CD4-positive, alpha-beta memory T cell (primary cell): ENCODE results near the gene GPLD1. TPM values are rescaled to one million over a fixed set of nuclear protein-coding genes. Genes with fewer than 3 reads are reported as not detected.

Source experiments
- CTCF ChIA-PET: fragments of 350-600 bp; sonication (Branson Sonifier 250); formaldehyde crosslinking; loops from one replicate; lab custom pipeline; 2021; ENCODE audit warnings: inconsistent platforms; ENCODE audit not compliant: partially characterized antibody; lab: Charles Lee
- POLR2A ChIA-PET: fragments of 350-600 bp; sonication (Branson Sonifier 250); formaldehyde crosslinking; loops from one replicate; lab custom pipeline; 2021; ENCODE audit not compliant: partially characterized antibody; lab: Charles Lee
- DNase-seq, 5 donors: peaks; one replicate each; pipeline versions ENCODE4 v3.0.0 to v3.0.0-alpha.2; 2020 to 2022; ENCODE audit warnings: mixed read lengths in 1 of 5
- H3K27ac ChIP-seq: one replicate; pipeline ENCODE4 v1.7.0; 2013; ENCODE audit warnings: low read depth, low read length
- H3K27me3 ChIP-seq: 2 replicates; pipeline ENCODE4 v1.7.0; 2013; ENCODE audit warnings: mild to moderate bottlenecking, low read length, moderate library complexity; ENCODE audit not compliant: insufficient read depth
- H3K36me3 ChIP-seq: 2 replicates; pipeline ENCODE4 v1.7.0; 2013; ENCODE audit warnings: mild to moderate bottlenecking, low read length, moderate library complexity; ENCODE audit not compliant: insufficient read depth
- H3K4me1 ChIP-seq: 2 replicates; pipeline ENCODE4 v1.7.0; 2013; ENCODE audit warnings: mild to moderate bottlenecking, low read length, moderate library complexity; ENCODE audit not compliant: insufficient read depth
- H3K4me3 ChIP-seq, 2 donors: one replicate each; pipeline ENCODE4 v1.7.0; 2013; ENCODE audit warnings: low read length in 2 of 2, mild to moderate bottlenecking in 1 of 2
- H3K9me3 ChIP-seq, 2 donors: one replicate each; pipeline ENCODE4 v1.7.0; 2013; ENCODE audit warnings: low read length in 2 of 2, control low read depth in 1 of 2; ENCODE audit not compliant: control insufficient read depth in 1 of 2
- H3K27ac Mint-ChIP-seq, 7 donors: one replicate each; pipeline ENCODE4 v1.8.0; 2020 to 2021; ENCODE audit warnings: mixed read lengths in 7 of 7, mild to moderate bottlenecking in 6 of 7, inconsistent platforms in 3 of 7, moderate library complexity in 3 of 7
- H3K27me3 Mint-ChIP-seq, 2 donors: one replicate each; pipeline ENCODE4 v1.8.0; 2020 to 2021; ENCODE audit warnings: mixed read lengths in 2 of 2
- H3K36me3 Mint-ChIP-seq, 2 donors: one replicate each; pipeline ENCODE4 v1.8.0; 2020 to 2021; ENCODE audit warnings: mixed read lengths in 2 of 2, inconsistent platforms in 1 of 2, mild to moderate bottlenecking in 1 of 2
- H3K4me1 Mint-ChIP-seq, 4 donors: one replicate each; pipeline ENCODE4 v1.8.0; 2020 to 2021; ENCODE audit warnings: mixed read lengths in 4 of 4, mild to moderate bottlenecking in 1 of 4
- H3K4me3 Mint-ChIP-seq, 8 donors: one replicate each; pipeline ENCODE4 v1.8.0; 2020 to 2021; ENCODE audit warnings: mixed read lengths in 8 of 8, mild to moderate bottlenecking in 7 of 8, moderate library complexity in 6 of 8, inconsistent platforms in 3 of 8
- H3K9me3 Mint-ChIP-seq, 8 donors: one replicate each; pipeline ENCODE4 v1.8.0; 2020 to 2021; ENCODE audit warnings: mixed read lengths in 8 of 8, mild to moderate bottlenecking in 5 of 8, inconsistent platforms in 3 of 8, moderate library complexity in 1 of 8
- intact Hi-C: fragments of 100-400 bp; cut with micrococcal nuclease; formaldehyde crosslinking; loops from one replicate; pipeline ENCODE4 v1.15.1; 2023
- polyA plus RNA-seq, 2 donors: library from polyadenylated mRNA; unstranded; fragments of 300-500 nt; fragmentation: Illumina TruSeq; gene quantifications; one replicate each; pipeline ENCODE4 v1.2.3, GENCODE V29; 2021
- total RNA-seq, 2 experiments: library from RNA; stranded (reverse); gene quantifications; one replicate each; pipeline ENCODE4 v1.2.3, GENCODE V29; 2021

GPLD1 gene
- total and polyA plus RNA-seq, 4 experiments from 2014 or later, result 0.30 to 1.4 (median 0.49) TPM; not detected in 1

- peaks cover 0 to 7% (median 3%) of the 10 kb centered on the region in 4 donors for H3K4me1 Mint-ChIP-seq
- no peak overlapping the region for H3K27ac ChIP-seq
- ChIA-PET CTCF (no interaction called here), POLR2A (no interaction called here)
- no peaks in the 10 kb centered on the region for H3K27me3 Mint-ChIP-seq
- H3K36me3 Mint-ChIP-seq, result peaks cover 35 to 40% of the 10 kb centered on the region in 2 donors
- H3K4me3 Mint-ChIP-seq, result no peak overlapping the region
- H3K36me3 ChIP-seq, result peaks cover 10% of the 10 kb centered on the region
- H3K27me3 ChIP-seq, result no peaks in the 10 kb centered on the region
- H3K9me3 Mint-ChIP-seq, result no peaks in the 10 kb centered on the region
- no peaks in the 10 kb centered on the region for H3K4me1 ChIP-seq
- intact Hi-C loops, result no loop called here
- no peak overlapping the region for H3K4me3 ChIP-seq
- no peak for DNase-seq
- H3K27ac Mint-ChIP-seq, result no peak overlapping the region
- no peaks in the 10 kb centered on the region for H3K9me3 ChIP-seq
Observed at GRCh38 chr6:24529985-24530384, 40.6 kb upstream of the GPLD1 start.

DNA sequence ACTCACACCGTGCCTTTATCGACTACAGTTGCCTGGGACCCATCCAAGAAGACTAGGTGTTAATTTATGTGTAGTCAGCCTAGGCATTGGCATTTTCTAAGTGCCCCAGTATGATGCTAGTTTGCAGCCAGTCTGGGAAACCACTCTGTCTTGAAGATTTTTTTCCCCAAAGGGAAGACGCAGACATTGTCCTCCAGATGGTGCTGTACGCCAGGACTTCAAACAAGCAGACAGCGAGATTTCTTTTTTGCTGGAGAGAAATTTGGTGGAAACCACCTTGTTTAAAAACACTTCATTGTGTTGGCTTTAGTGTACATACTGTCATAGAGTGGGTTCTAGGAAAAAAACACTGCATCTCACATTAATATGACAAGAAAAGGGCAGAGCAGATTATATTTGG is 35.4 kb upstream of the GPLD1 start:
- intact Hi-C loops, result no loop called here

DNA sequence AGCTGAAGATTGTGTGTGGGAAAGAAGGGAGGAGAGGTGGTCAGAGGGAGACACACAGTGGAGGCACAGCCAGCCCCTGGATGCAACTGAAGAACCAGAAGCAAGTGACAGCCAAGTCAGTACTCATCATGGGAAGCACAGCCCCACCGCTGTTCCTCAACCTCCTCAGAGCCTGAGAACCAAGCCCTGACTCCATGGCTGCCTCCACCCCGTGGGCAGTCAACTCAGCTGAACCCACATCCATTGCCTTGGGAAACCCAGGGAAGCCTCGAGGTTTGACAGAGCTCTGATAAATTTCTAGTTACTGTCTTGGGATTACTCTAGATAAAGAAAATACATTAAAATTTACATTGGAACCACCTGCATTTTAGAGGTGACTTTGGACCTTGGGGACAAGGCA is 35.0 kb upstream of the GPLD1 start:
- Mint-ChIP-seq H3K4me1 (peaks cover 0 to 7% (median 3%) of the 10 kb centered on the region in 4 donors), H3K4me3 (no peak overlapping the region), H3K27ac (peak overlapping the region in 1 of 7 donors; percentile 51), H3K9me3 (no peaks in the 10 kb centered on the region), H3K27me3 (no peaks in the 10 kb centered on the region), H3K36me3 (peaks cover 7 to 15% of the 10 kb centered on the region in 2 donors)
- CTCF ChIA-PET, result interaction anchor here (1.2 kb wide), 1 partner anchor 13 kb away, joined by 4 read pairs; no protein-coding TSS in a partner anchor
- Histone ChIP-seq H3K36me3 (no peaks in the 10 kb centered on the region), H3K27ac (no peak overlapping the region), H3K9me3 (no peaks in the 10 kb centered on the region), H3K4me3 (no peak overlapping the region), H3K27me3 (no peaks in the 10 kb centered on the region), H3K4me1 (no peaks in the 10 kb centered on the region)
- POLR2A ChIA-PET, result no interaction called here
- DNase-seq, result no peak
- intact Hi-C loops, result no loop called here

More for the DNA sequence above, 35.4 kb upstream of the GPLD1 start:
- Histone ChIP-seq H3K27ac (no peak overlapping the region), H3K4me1 (no peaks in the 10 kb centered on the region), H3K9me3 (no peaks in the 10 kb centered on the region), H3K4me3 (no peak overlapping the region), H3K36me3 (no peaks in the 10 kb centered on the region), H3K27me3 (no peaks in the 10 kb centered on the region)
- no peak overlapping the region for H3K27ac Mint-ChIP-seq
- H3K27me3 Mint-ChIP-seq, result no peaks in the 10 kb centered on the region
- CTCF ChIA-PET, result no interaction called here
- H3K4me1 Mint-ChIP-seq, result peaks cover 0 to 7% (median 3%) of the 10 kb centered on the region in 4 donors
- H3K36me3 Mint-ChIP-seq, result peaks cover 8 to 16% of the 10 kb centered on the region in 2 donors
- DNase-seq, result no peak
- H3K9me3 Mint-ChIP-seq, result no peaks in the 10 kb centered on the region
- H3K4me3 Mint-ChIP-seq, result no peak overlapping the region
- POLR2A ChIA-PET, result no interaction called here

DNA sequence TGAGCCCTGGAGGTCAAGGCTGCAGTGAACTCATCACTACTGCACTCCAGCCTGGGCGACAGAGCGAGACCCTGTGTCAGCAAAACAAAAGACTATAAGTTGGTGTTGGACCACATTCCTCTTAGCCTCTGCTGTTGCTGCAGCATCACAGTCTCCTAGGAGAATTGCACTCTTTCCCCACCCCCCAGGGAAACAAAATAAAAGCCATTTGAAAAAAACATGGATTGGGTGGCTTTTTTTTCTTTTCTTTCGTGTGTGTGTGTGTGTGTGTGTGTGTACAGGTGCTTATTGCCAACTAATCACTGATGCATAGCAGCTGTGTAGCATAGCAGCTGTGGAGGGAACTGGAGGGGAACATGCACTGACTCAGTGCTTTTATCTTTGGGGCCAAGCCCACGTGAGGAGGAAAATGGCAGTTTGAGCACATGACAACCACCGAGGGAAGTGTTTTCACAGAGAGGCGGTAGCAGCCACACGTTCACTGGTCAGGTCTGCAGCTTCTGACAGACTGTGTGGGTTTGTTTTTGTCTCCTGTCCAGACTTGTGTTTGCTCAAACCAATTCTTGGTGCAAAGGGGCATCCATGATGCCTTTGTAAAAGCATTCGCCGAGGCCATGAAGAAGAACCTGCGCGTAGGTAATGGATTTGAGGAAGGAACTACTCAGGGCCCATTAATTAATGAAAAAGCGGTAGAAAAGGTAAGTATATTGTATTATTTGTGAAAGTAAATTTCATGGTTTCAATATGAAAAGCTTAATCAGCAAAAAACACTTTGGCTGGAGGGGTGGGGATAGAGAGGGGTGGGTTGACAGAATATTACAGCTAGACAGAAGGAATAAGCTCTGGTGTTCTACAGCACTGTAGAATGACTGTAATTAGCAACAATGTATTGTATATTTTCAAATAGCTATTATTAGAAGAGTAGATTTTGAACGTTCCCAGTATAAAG is 33.1 kb upstream of the GPLD1 start:
- DNase-seq, result no peak
- CTCF ChIA-PET, result interaction anchor here (0.8 to 1.9 kb wide), 7 partner anchors 9 to 93 kb away, joined by 3 to 10 read pairs (median 3); partner anchors contain the start of gene ALDH5A1
- H3K4me1 Mint-ChIP-seq, result peaks cover 0 to 3% (median under 1%) of the 10 kb centered on the region in 4 donors
- H3K4me1 ChIP-seq, result no peaks in the 10 kb centered on the region
- no peaks in the 10 kb centered on the region for H3K36me3 ChIP-seq
- POLR2A ChIA-PET, result interaction anchor here (3.1 kb wide), 1 partner anchor 28 kb away, joined by 9 read pairs; the partner anchor contains the start of gene ALDH5A1
- H3K4me3 ChIP-seq, result no peak overlapping the region
- H3K36me3 Mint-ChIP-seq, result peaks cover 12 to 15% of the 10 kb centered on the region in 2 donors
- H3K4me3 Mint-ChIP-seq, result no peak overlapping the region
- H3K27ac ChIP-seq, result no peak overlapping the region
- intact Hi-C loops, result no loop called here
- no peaks in the 10 kb centered on the region for H3K9me3 Mint-ChIP-seq
- no peaks in the 10 kb centered on the region for H3K27me3 ChIP-seq
- H3K9me3 ChIP-seq, result no peaks in the 10 kb centered on the region
- H3K27ac Mint-ChIP-seq, result no peak overlapping the region
- H3K27me3 Mint-ChIP-seq, result no peaks in the 10 kb centered on the region

- peak in 3 of 5 donors; percentile 10 to 13 (median 13) for DNase-seq
- H3K27me3 Mint-ChIP-seq, result no peaks in the 10 kb centered on the region
- Histone ChIP-seq H3K27ac (no peak overlapping the region), H3K36me3 (peaks cover 3% of the 10 kb centered on the region), H3K27me3 (no peaks in the 10 kb centered on the region), H3K4me1 (no peaks in the 10 kb centered on the region), H3K9me3 (no peaks in the 10 kb centered on the region), H3K4me3 (no peak overlapping the region)
- H3K4me1 Mint-ChIP-seq, result no peaks in the 10 kb centered on the region
- POLR2A ChIA-PET, result interaction anchor here (3.1 kb wide), 1 partner anchor 26 kb away, joined by 9 read pairs; the partner anchor contains the start of gene ALDH5A1
- no peaks in the 10 kb centered on the region for H3K9me3 Mint-ChIP-seq
- CTCF ChIA-PET, result interaction anchor here (0.6 to 3.3 kb wide), 13 partner anchors 8 to 90 kb away, joined by 3 to 34 read pairs (median 3); partner anchors contain the start of gene ALDH5A1
- no peak overlapping the region for H3K4me3 Mint-ChIP-seq
- intact Hi-C loops, result loop anchor here (2.0 kb wide), 1 partner anchor 26 kb away; the partner anchor contains the start of gene ALDH5A1
- no peak overlapping the region for H3K27ac Mint-ChIP-seq
- H3K36me3 Mint-ChIP-seq, result peaks cover 12 to 19% of the 10 kb centered on the region in 2 donors
Observed at GRCh38 chr6:24520929-24521546, 31.7 kb upstream of the GPLD1 start.

GRCh38 chr6:24517659-24518543 is 28.5 kb upstream of the GPLD1 start:
- POLR2A ChIA-PET, result no interaction called here
- H3K4me1 Mint-ChIP-seq, result no peaks in the 10 kb centered on the region
- no peak overlapping the region for H3K4me3 Mint-ChIP-seq
- DNase-seq, result no peak
- Histone ChIP-seq H3K4me3 (no peak overlapping the region), H3K36me3 (peaks cover 3% of the 10 kb centered on the region), H3K9me3 (no peaks in the 10 kb centered on the region), H3K27ac (no peak overlapping the region), H3K27me3 (no peaks in the 10 kb centered on the region), H3K4me1 (no peaks in the 10 kb centered on the region)
- no peaks in the 10 kb centered on the region for H3K27me3 Mint-ChIP-seq
- intact Hi-C loops, result no loop called here
- no peaks in the 10 kb centered on the region for H3K9me3 Mint-ChIP-seq
- H3K27ac Mint-ChIP-seq, result peak overlapping the region in 3 of 7 donors; percentile 39 to 78 (median 46)
- H3K36me3 Mint-ChIP-seq, result peaks cover 22 to 29% of the 10 kb centered on the region in 2 donors
- CTCF ChIA-PET, result interaction anchor here (1.3 to 3.3 kb wide), 2 partner anchors 22 to 87 kb away, joined by 4 to 34 read pairs; no protein-coding TSS in a partner anchor
